ENCODE measurements around the gene MSN.

Gene MSN

GRCh38 chrX:65772842-65773241 lies 105.4 kb downstream of the MSN start:
- DNase-seq, result no peak
- no peaks in the 10 kb centered on the region for H3K27me3 ChIP-seq
- H3K36me3 ChIP-seq, result no peaks in the 10 kb centered on the region
- no peaks in the 10 kb centered on the region for H3K4me1 ChIP-seq
- no peak overlapping the region for H3K4me3 ChIP-seq
- no peaks in the 10 kb centered on the region for H3K9me3 ChIP-seq
- H3K27ac ChIP-seq, result no peak overlapping the region
- intact Hi-C loops (cut with DNase I; ENCODE audit: low total_unique reads), result no loop called here
- TF ChIP-seq, protein P1, sequence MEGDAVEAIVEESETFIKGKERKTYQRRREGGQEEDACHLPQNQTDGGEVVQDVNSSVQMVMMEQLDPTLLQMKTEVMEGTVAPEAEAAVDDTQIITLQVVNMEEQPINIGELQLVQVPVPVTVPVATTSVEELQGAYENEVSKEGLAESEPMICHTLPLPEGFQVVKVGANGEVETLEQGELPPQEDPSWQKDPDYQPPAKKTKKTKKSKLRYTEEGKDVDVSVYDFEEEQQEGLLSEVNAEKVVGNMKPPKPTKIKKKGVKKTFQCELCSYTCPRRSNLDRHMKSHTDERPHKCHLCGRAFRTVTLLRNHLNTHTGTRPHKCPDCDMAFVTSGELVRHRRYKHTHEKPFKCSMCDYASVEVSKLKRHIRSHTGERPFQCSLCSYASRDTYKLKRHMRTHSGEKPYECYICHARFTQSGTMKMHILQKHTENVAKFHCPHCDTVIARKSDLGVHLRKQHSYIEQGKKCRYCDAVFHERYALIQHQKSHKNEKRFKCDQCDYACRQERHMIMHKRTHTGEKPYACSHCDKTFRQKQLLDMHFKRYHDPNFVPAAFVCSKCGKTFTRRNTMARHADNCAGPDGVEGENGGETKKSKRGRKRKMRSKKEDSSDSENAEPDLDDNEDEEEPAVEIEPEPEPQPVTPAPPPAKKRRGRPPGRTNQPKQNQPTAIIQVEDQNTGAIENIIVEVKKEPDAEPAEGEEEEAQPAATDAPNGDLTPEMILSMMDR (IDR thresholded peaks at IDR 0.05), result no peak

- DNase-seq, result no peak
- H3K27me3 ChIP-seq, result no peaks in the 10 kb centered on the region
- H3K4me1 ChIP-seq, result no peaks in the 10 kb centered on the region
- H3K36me3 ChIP-seq, result no peaks in the 10 kb centered on the region
- no peaks in the 10 kb centered on the region for H3K9me3 ChIP-seq
- H3K4me3 ChIP-seq, result no peak overlapping the region
- H3K27ac ChIP-seq, result no peak overlapping the region
- TF ChIP-seq, protein P1 (IDR thresholded peaks at IDR 0.05), result no peak
- intact Hi-C loops (cut with DNase I; ENCODE audit: low total_unique reads), result no loop called here
Measured at GRCh38 chrX:65781845-65782244, 114.4 kb downstream of the MSN start.

- DNase-seq, result no peak
- no peak overlapping the region for H3K27ac ChIP-seq
- intact Hi-C loops (cut with DNase I; ENCODE audit: low total_unique reads), result no loop called here
- H3K4me1 ChIP-seq, result no peaks in the 10 kb centered on the region
- H3K36me3 ChIP-seq, result no peaks in the 10 kb centered on the region
- no peaks in the 10 kb centered on the region for H3K27me3 ChIP-seq
- H3K4me3 ChIP-seq, result no peak overlapping the region
- TF ChIP-seq, protein P1 (IDR thresholded peaks at IDR 0.05), result no peak
- no peaks in the 10 kb centered on the region for H3K9me3 ChIP-seq
Measured at GRCh38 chrX:65783746-65784145, 116.3 kb downstream of the MSN start.
